IMR-90 (cell line): Measurements from ENCODE around the gene OPN4. TPM values are rescaled to one million over a fixed set of nuclear protein-coding genes. Genes with fewer than 3 reads are reported as not detected.

Experiments used
- ATAC-seq: fragments of 200-7000 bp; cut with Tn5 transposase; 2 replicates; pipeline ENCODE4 v1.9.1; 2020; ENCODE audit warnings: low read depth, mild to moderate bottlenecking, moderate library complexity
- BruUV-seq: library from RNA; stranded (reverse); fragments of 400-500 nt; replicated peaks from 2 replicates; lab custom pipeline; 2021; lab: Mats Ljungman, UMichigan
- CTCF ChIA-PET: fragments of 300-600 bp; formaldehyde crosslinking; extraction: SDS; loops from one replicate; lab custom pipeline; 2021; ENCODE audit warnings: antibody characterized with exemption; lab: Yijun Ruan, JAX
- POLR2A ChIA-PET: fragments of 300-600 bp; sonication (Branson Sonifier 250); formaldehyde crosslinking; loops from one replicate; lab custom pipeline; 2022; ENCODE audit warnings: antibody characterized with exemption; ENCODE audit not compliant: unreplicated experiment; lab: Charles Lee
- DNase-seq: peaks from one replicate; pipeline ENCODE4 v3.0.0; 2013
- H2AFZ ChIP-seq: replicated peaks from 2 replicates; pipeline ENCODE3; 2013; ENCODE audit warnings: low read length, mild to moderate bottlenecking; ENCODE audit not compliant: poor library complexity
- H2AK5ac ChIP-seq: 2 replicates; pipeline ENCODE4 v1.6.1; 2013; ENCODE audit warnings: low read depth, low read length, inconsistent platforms
- H2AK9ac ChIP-seq: replicated peaks from 2 replicates; pipeline ENCODE3; 2013; ENCODE audit warnings: mild to moderate bottlenecking, low read depth, low read length, moderate library complexity; ENCODE audit not compliant: poor library complexity
- H2BK120ac ChIP-seq: 2 replicates; pipeline ENCODE4 v1.6.1; 2013; ENCODE audit warnings: low read depth, low read length, inconsistent platforms
- H2BK15ac ChIP-seq: 3 replicates; pipeline ENCODE4 v1.6.1; 2013; ENCODE audit warnings: low read depth, low read length, inconsistent platforms
- H2BK20ac ChIP-seq: 2 replicates; pipeline ENCODE4 v1.6.1; 2013; ENCODE audit warnings: low read depth, mild to moderate bottlenecking, inconsistent platforms, low read length, moderate library complexity
- H2BK5ac ChIP-seq: 2 replicates; pipeline ENCODE4 v1.6.1; 2013; ENCODE audit warnings: mild to moderate bottlenecking, low read depth, low read length, inconsistent platforms; ENCODE audit not compliant: poor library complexity, severe bottlenecking
- H3K14ac ChIP-seq: replicated peaks from 2 replicates; pipeline ENCODE4 v1.6.1; 2013; ENCODE audit warnings: low read depth, low read length, inconsistent platforms
- H3K18ac ChIP-seq: 2 replicates; pipeline ENCODE4 v1.6.1; 2013; ENCODE audit warnings: low read depth, low read length, control low read depth
- H3K23ac ChIP-seq: 2 replicates; pipeline ENCODE4 v1.6.1; 2013; ENCODE audit warnings: low read depth, low read length, inconsistent platforms
- H3K27ac ChIP-seq: 2 replicates; pipeline ENCODE4 v1.5.1; 2013; ENCODE audit warnings: mild to moderate bottlenecking, control low read depth, low read length; ENCODE audit not compliant: insufficient read depth
- H3K27me3 ChIP-seq: 2 replicates; pipeline ENCODE4 v1.6.1; 2013; ENCODE audit warnings: low read length; ENCODE audit not compliant: control insufficient read depth, insufficient read depth
- H3K36me3 ChIP-seq: 2 replicates; pipeline ENCODE4 v1.6.1; 2013; ENCODE audit warnings: low read length, mixed read lengths; ENCODE audit not compliant: control insufficient read depth, insufficient read depth
- H3K4ac ChIP-seq: 2 replicates; pipeline ENCODE4 v1.6.1; 2013; ENCODE audit warnings: low read depth, low read length, inconsistent platforms
- H3K4me1 ChIP-seq: 2 replicates; pipeline ENCODE4 v1.6.1; 2013; ENCODE audit warnings: low read length, mixed read lengths; ENCODE audit not compliant: control insufficient read depth, insufficient read depth
- H3K4me2 ChIP-seq: 2 replicates; pipeline ENCODE4 v1.6.1; 2013; ENCODE audit warnings: low read depth, mild to moderate bottlenecking, control low read depth, low read length, moderate library complexity
- H3K4me3 ChIP-seq: 2 replicates; pipeline ENCODE4 v1.5.1; 2013; ENCODE audit warnings: low read depth, mild to moderate bottlenecking, control low read depth, low read length, moderate library complexity; ENCODE audit not compliant: insufficient read depth
- H3K56ac ChIP-seq: 2 replicates; pipeline ENCODE4 v1.6.1; 2013; ENCODE audit warnings: low read length, inconsistent platforms; ENCODE audit not compliant: insufficient read depth; ENCODE audit errors: extremely low read depth
- H3K79me1 ChIP-seq, 2 experiments: 2 replicates each; pipeline ENCODE4 v1.6.1; 2013; ENCODE audit warnings: low read length in 2 of 2, inconsistent platforms in 1 of 2, low read depth in 1 of 2
- H3K9ac ChIP-seq: 2 replicates; pipeline ENCODE4 v1.6.1; 2013; ENCODE audit warnings: low read depth, low read length, control low read depth
- H3K9me1 ChIP-seq: 2 replicates; pipeline ENCODE4 v1.6.1; 2013; ENCODE audit warnings: low read length, inconsistent platforms; ENCODE audit not compliant: insufficient read depth
- H3K9me3 ChIP-seq: 2 replicates; pipeline ENCODE4 v1.6.1; 2013; ENCODE audit warnings: low read length; ENCODE audit not compliant: control insufficient read depth, insufficient read depth
- H4K20me1 ChIP-seq: 2 replicates; pipeline ENCODE4 v1.6.1; 2013; ENCODE audit warnings: low read length, inconsistent platforms; ENCODE audit not compliant: insufficient read depth
- H4K5ac ChIP-seq: 2 replicates; pipeline ENCODE4 v1.6.1; 2013; ENCODE audit warnings: mild to moderate bottlenecking, low read depth, low read length, control low read depth
- H4K8ac ChIP-seq, 2 experiments: 2 replicates each; pipeline ENCODE4 v1.6.1; 2013; ENCODE audit warnings: low read depth in 2 of 2, low read length in 2 of 2, control low read depth in 1 of 2, inconsistent platforms in 1 of 2
- H4K91ac ChIP-seq: 2 replicates; pipeline ENCODE4 v1.6.1; 2013; ENCODE audit warnings: low read depth, low read length, inconsistent platforms; ENCODE audit not compliant: insufficient read depth
- MAFK ChIP-seq: IDR thresholded peaks from 2 replicates; pipeline ENCODE4 v1.6.1; 2012; ENCODE audit warnings: low read depth, low read length, improper control_type of control experiment
- MAZ ChIP-seq: IDR thresholded peaks from 2 replicates; pipeline ENCODE4 v1.6.1; 2012; ENCODE audit warnings: low read depth, mild to moderate bottlenecking, low read length, improper control_type of control experiment, moderate library complexity, borderline replicate concordance
- MXI1 ChIP-seq: IDR thresholded peaks from 2 replicates; pipeline ENCODE4 v1.6.1; 2012; ENCODE audit warnings: low read depth, mild to moderate bottlenecking, low read length, moderate library complexity, borderline replicate concordance
- RAD21 ChIP-seq: IDR thresholded peaks from 2 replicates; pipeline ENCODE4 v1.6.1; 2012; ENCODE audit warnings: low read length, improper control_type of control experiment
- SMC3 ChIP-seq: fragments of 150-350 bp; IDR thresholded peaks from 2 replicates; pipeline ENCODE4 v1.6.1; 2016; ENCODE audit warnings: low read depth, mild to moderate bottlenecking, antibody characterized with exemption, low read length, moderate library complexity
- USF2 ChIP-seq: fragments of 150-350 bp; IDR thresholded peaks from 2 replicates; pipeline ENCODE4 v1.6.1; 2017; ENCODE audit warnings: mild to moderate bottlenecking, antibody characterized with exemption, low read length, low read depth
- WGBS, 2 experiments: methylation state at CpG; one replicate each; pipeline versions ENCODE4 v1.1.5 to v1.1.7; 2013; ENCODE audit warnings: missing lambda C conversion rate in 2 of 2; ENCODE audit not compliant: insufficient read length in 1 of 2; ENCODE audit errors: extremely low coverage in 2 of 2; 5-methylcytosine and 5-hydroxymethylcytosine counted together
- dilution Hi-C: fragments of 300-500 bp; cut with HindIII; formaldehyde crosslinking; loops from one replicate; pipeline ENCODE4 v1.14.3; 2018; ENCODE audit warnings: low sequenced_read_pairs; ENCODE audit not compliant: unreplicated experiment
- in situ Hi-C: fragments of 300-500 bp; cut with MboI; formaldehyde crosslinking; loops from 3 replicates; pipeline ENCODE4 v1.14.3; 2019; ENCODE audit warnings: low sequenced_read_pairs, inconsistent platforms, mixed read lengths
- intact Hi-C: fragments of 100-400 bp; cut with micrococcal nuclease; formaldehyde crosslinking; loops from 2 replicates; pipeline ENCODE4 v1.10.0; 2022
- polyA plus RNA-seq, 3 experiments: library from polyadenylated mRNA; depleted of rRNA; stranded (reverse); fragments of >200 nt; gene quantifications; 2 replicates each; pipeline ENCODE4 v1.2.3, GENCODE V29; 2012; ENCODE audit warnings: low replicate concordance in 1 of 3
- total RNA-seq: library from RNA; depleted of rRNA; stranded (reverse); fragments of >200 nt; gene quantifications from 2 replicates; pipeline ENCODE4 v1.2.3, GENCODE V29; 2012

The OPN4 gene
- total and polyA plus RNA-seq, 2 of the 4 experiments (the other 2 are of a cell fraction), result 0.03 TPM; not detected in 1

DNA sequence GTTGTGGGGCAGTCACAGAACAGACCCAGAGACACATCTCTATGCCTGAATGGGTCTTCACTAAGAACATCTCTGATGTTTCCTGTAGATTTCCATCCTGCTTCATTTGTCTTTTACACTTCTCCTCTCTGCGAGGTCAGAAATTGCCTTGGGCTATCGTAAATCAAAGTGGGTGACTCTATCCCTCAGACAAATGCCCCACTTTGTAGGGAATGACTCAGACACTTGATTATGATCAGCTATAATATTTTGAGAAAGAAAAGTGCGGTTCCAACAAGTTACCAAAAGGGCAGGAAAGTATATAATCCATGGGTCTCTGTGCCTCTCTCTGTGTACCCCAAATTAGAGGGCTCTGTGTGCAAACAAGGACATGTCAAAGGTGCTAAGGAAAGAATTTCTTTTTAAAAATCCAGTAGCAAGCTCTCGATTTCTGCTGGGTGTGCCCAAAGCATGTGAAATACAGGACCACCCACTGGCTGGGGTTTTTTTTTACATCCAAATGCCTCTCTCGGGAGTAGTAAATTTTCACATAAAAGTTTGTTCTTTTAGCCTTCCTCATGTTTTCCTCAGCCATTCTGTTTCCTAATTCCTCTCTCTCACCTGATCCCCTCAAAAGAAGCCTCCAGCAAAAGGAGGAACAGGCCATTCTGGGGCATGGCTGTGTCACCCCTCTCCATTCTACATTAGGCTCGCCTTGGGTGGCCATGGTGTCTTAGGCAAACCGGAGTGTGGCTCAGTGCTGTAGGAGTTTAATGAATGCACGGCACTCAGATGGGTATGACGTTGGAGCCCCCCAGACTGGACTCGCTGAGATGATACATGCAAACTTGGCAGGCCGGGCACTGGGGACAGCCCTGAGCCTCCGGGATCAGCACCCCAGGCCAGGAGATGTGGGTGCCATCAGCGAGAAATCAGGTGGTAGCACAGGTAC is 6.3 kb upstream of the OPN4 start (continued):
- TF ChIP-seq SMC3 (no peak), MAFK (no peak)

DNA sequence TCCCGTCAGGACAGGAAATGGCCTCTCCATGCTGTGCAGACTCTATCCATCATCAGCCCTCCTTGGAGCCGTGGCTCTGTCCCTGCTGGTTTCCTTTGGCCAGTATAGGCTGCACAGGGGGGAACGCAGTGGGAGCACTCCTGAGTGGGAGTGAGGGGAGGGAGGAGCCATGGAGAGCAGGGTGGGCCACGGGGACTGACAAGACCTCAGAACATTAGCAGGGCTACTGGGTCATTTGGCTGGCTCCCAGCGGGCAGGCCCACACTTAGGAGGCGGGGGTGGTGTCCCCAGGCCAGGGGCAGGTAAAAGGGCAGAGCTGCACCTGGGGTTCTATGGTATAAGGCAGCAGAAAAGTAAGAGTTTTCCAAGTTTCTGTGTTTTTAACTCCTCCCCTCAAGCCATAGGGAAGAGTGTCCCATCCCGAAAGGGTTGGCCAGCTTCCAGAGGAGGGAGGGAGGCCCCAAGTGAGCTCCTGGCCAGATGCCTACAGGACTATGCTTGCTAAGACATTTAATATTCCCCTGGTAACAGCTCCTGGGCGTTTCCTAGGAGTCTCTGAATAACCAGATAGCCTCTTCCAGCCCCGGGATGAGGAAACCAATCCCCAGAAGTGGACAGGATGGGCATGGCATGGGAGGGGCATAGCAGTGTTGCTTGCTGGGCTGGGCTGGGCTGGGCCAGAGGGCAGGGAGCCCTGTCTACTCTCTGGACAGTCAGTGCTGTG is 5.5 kb upstream of the OPN4 start:
- dilution Hi-C loops (no loop called here), intact Hi-C loops (no loop called here), in situ Hi-C loops (no loop called here)
- H3K4me1 ChIP-seq, result peaks cover 14% of the 10 kb centered on the region
- H2AFZ ChIP-seq, result peak overlapping the region; percentile 57
- H3K4ac ChIP-seq, result no peak overlapping the region
- 17% methylated on average over 1 of the region's 9 CpGs; no CpG with 5 or more reads in 1 of the 2 experiments for WGBS, 2 experiments
- no peak overlapping the region for H3K4me3 ChIP-seq
- H3K4me2 ChIP-seq, result no peak overlapping the region
- no peak overlapping the region for H3K9ac ChIP-seq
- no peaks in the 10 kb centered on the region for H3K79me1 ChIP-seq
- ATAC-seq (peak; percentile 93), DNase-seq (peak; percentile 68)
- H3K18ac ChIP-seq, result no peak overlapping the region
- no peak overlapping the region for H3K23ac ChIP-seq
- BruUV-seq, result no TSS peak
- no peak overlapping the region for H3K56ac ChIP-seq
- H2BK120ac ChIP-seq, result no peak overlapping the region
- CTCF ChIA-PET, result no interaction called here
- no peak overlapping the region for H2AK5ac ChIP-seq
- H2BK5ac ChIP-seq, result no peak overlapping the region
- no peak overlapping the region for H3K14ac ChIP-seq
- no peak overlapping the region for H3K27ac ChIP-seq
- POLR2A ChIA-PET, result interaction anchor here (0.6 kb wide), 1 partner anchor 130 kb away, joined by 4 read pairs; no protein-coding TSS in a partner anchor
- H4K8ac ChIP-seq, result no peak overlapping the region
- no peak for TF ChIP-seq SMC3
- TF ChIP-seq USF2, result no peak
- TF ChIP-seq MAZ, result peak; percentile 21; the same call in 1 of the 2 replicates
- no peak for TF ChIP-seq RAD21
- TF ChIP-seq MXI1, result no peak
- H3K36me3 ChIP-seq, result no peaks in the 10 kb centered on the region
- no peaks in the 10 kb centered on the region; the same call in 1 of the 2 replicates for H3K27me3 ChIP-seq
- no peaks in the 10 kb centered on the region for H3K9me3 ChIP-seq
- H4K91ac ChIP-seq, result no peak overlapping the region
- H2BK20ac ChIP-seq, result no peak overlapping the region
- no peak overlapping the region for H2BK15ac ChIP-seq
- peaks cover 11% of the 10 kb centered on the region for H3K9me1 ChIP-seq
- no peak overlapping the region for H4K5ac ChIP-seq
- no peak overlapping the region for H2AK9ac ChIP-seq
- H4K20me1 ChIP-seq, result no peaks in the 10 kb centered on the region
